Mesenchymal stem cell (in vitro differentiated cells and primary cell): Measurements from ENCODE around the gene GATAD2B.

ENCODE experiments used
- DNase-seq: peaks from one replicate; pipeline ENCODE4 v3.0.0-alpha.2; 2013
- H2AFZ ChIP-seq: one replicate; pipeline ENCODE4 v1.6.1; 2013; ENCODE audit warnings: low read depth, mild to moderate bottlenecking, control low read depth, inconsistent platforms, low read length, moderate library complexity
- H2AK5ac ChIP-seq: 2 replicates; pipeline ENCODE4 v1.6.1; 2013; ENCODE audit warnings: low read length, moderate library complexity, mild to moderate bottlenecking, inconsistent platforms; ENCODE audit not compliant: severe bottlenecking
- H2BK120ac ChIP-seq: one replicate; pipeline ENCODE4 v1.6.1; 2013; ENCODE audit warnings: low read depth, mild to moderate bottlenecking, inconsistent platforms, low read length, moderate library complexity
- H2BK12ac ChIP-seq, 2 experiments: one replicate each; pipeline ENCODE4 v1.6.1; 2013; ENCODE audit warnings: inconsistent platforms in 2 of 2, low read length in 2 of 2, mild to moderate bottlenecking in 2 of 2, moderate library complexity in 2 of 2, control low read depth in 1 of 2
- H2BK15ac ChIP-seq: one replicate; pipeline ENCODE4 v1.6.1; 2013; ENCODE audit warnings: mild to moderate bottlenecking, low read depth, inconsistent platforms; ENCODE audit not compliant: poor library complexity, severe bottlenecking
- H2BK5ac ChIP-seq: 2 replicates; pipeline ENCODE4 v1.6.1; 2013; ENCODE audit warnings: low read depth, mild to moderate bottlenecking, low read length, control low read depth, inconsistent platforms; ENCODE audit not compliant: poor library complexity, severe bottlenecking
- H3K14ac ChIP-seq, 2 experiments: one replicate each; pipeline ENCODE4 v1.6.1; 2013; ENCODE audit warnings: inconsistent platforms in 2 of 2, low read length in 2 of 2, control low read depth in 1 of 2, mild to moderate bottlenecking in 1 of 2, moderate library complexity in 1 of 2
- H3K18ac ChIP-seq, 2 experiments: one replicate each; pipeline ENCODE4 v1.6.1; 2013; ENCODE audit warnings: inconsistent platforms in 2 of 2, low read length in 2 of 2, control low read depth in 1 of 2, low read depth in 1 of 2, mild to moderate bottlenecking in 1 of 2
- H3K23ac ChIP-seq, 2 experiments: one replicate each; pipeline ENCODE4 v1.6.1; 2013; ENCODE audit warnings: inconsistent platforms in 2 of 2, low read length in 2 of 2, mild to moderate bottlenecking in 2 of 2, moderate library complexity in 2 of 2, control low read depth in 1 of 2
- H3K27ac ChIP-seq: 2 replicates; pipeline ENCODE4 v1.5.1; 2013; ENCODE audit warnings: mild to moderate bottlenecking, moderate library complexity, low read length, control low read depth, inconsistent platforms; ENCODE audit not compliant: poor library complexity, severe bottlenecking
- H3K27me3 ChIP-seq, 2 experiments: 2 replicates each; pipeline versions ENCODE4 v1.6.1 to v1.7.0; 2013; ENCODE audit warnings: low read length in 2 of 2, mild to moderate bottlenecking in 2 of 2, moderate library complexity in 2 of 2, control low read depth in 1 of 2, inconsistent platforms in 1 of 2; ENCODE audit not compliant: control insufficient read depth in 1 of 2, insufficient read depth in 1 of 2
- H3K36me3 ChIP-seq, 2 experiments: 2 replicates each; pipeline versions ENCODE4 v1.6.1 to v1.7.0; 2013; ENCODE audit warnings: low read length in 2 of 2, control low read depth in 1 of 2, inconsistent platforms in 1 of 2, low read depth in 1 of 2, mild to moderate bottlenecking in 1 of 2; ENCODE audit not compliant: insufficient read depth in 2 of 2, control insufficient read depth in 1 of 2
- H3K4ac ChIP-seq, 2 experiments: one replicate each; pipeline ENCODE4 v1.6.1; 2013; ENCODE audit warnings: inconsistent platforms in 2 of 2, low read length in 2 of 2, mild to moderate bottlenecking in 2 of 2, moderate library complexity in 2 of 2, control low read depth in 1 of 2, low read depth in 1 of 2
- H3K4me1 ChIP-seq: 2 replicates; pipeline ENCODE4 v1.6.1; 2013; ENCODE audit warnings: low read depth, low read length, control low read depth; ENCODE audit not compliant: control insufficient read depth, insufficient read depth
- H3K4me2 ChIP-seq: 2 replicates; pipeline ENCODE4 v1.6.1; 2013; ENCODE audit warnings: low read length, mild to moderate bottlenecking, inconsistent platforms; ENCODE audit not compliant: poor library complexity, severe bottlenecking
- H3K4me3 ChIP-seq, 2 experiments: 2 replicates each; pipeline versions ENCODE4 v1.5.1 to v1.7.0; 2013; ENCODE audit warnings: low read length in 2 of 2, mild to moderate bottlenecking in 2 of 2, control low read depth in 1 of 2, low read depth in 1 of 2; ENCODE audit not compliant: insufficient read depth in 1 of 2
- H3K79me1 ChIP-seq: replicated peaks from 2 replicates; pipeline ENCODE4 v1.6.1; 2013; ENCODE audit warnings: mild to moderate bottlenecking, control low read depth, low read length, inconsistent platforms; ENCODE audit not compliant: poor library complexity, severe bottlenecking
- H3K9ac ChIP-seq: 2 replicates; pipeline ENCODE4 v1.7.0; 2013; ENCODE audit warnings: mild to moderate bottlenecking, low read length, moderate library complexity
- H3K9me3 ChIP-seq: 2 replicates; pipeline ENCODE4 v1.7.0; 2013; ENCODE audit warnings: mild to moderate bottlenecking, low read length; ENCODE audit not compliant: control insufficient read depth
- H4K8ac ChIP-seq: one replicate; pipeline ENCODE4 v1.6.1; 2013; ENCODE audit warnings: inconsistent platforms, mild to moderate bottlenecking, low read length, moderate library complexity
- H4K91ac ChIP-seq: one replicate; pipeline ENCODE4 v1.6.1; 2013; ENCODE audit warnings: mild to moderate bottlenecking, low read length, inconsistent platforms
- WGBS: methylation state at CpG from one replicate; pipeline ENCODE4 v1.1.7; 2013; ENCODE audit warnings: mixed read lengths; 5-methylcytosine and 5-hydroxymethylcytosine counted together

The GATAD2B gene

GRCh38 chr1:153926405-153926804 is 3.6 kb upstream of the GATAD2B start:
- H2BK5ac ChIP-seq, result no peak overlapping the region
- no peak overlapping the region for H4K8ac ChIP-seq
- no peak overlapping the region for H2BK12ac ChIP-seq
- H2AK5ac ChIP-seq, result no peak overlapping the region
- H3K9me3 ChIP-seq, result no peaks in the 10 kb centered on the region
- peaks cover 5% of the 10 kb centered on the region for H3K4me1 ChIP-seq
- H3K18ac ChIP-seq, result no peak overlapping the region
- peak overlapping the region; percentile 21 for H2BK15ac ChIP-seq
- no peaks in the 10 kb centered on the region for H3K27me3 ChIP-seq
- no peak for DNase-seq
- peaks cover 16 to 22% of the 10 kb centered on the region in 2 experiments for H3K36me3 ChIP-seq
- 92% methylated on average over 4 of the region's 4 CpGs for WGBS
- no peak overlapping the region for H3K27ac ChIP-seq
- H3K23ac ChIP-seq, result no peak overlapping the region
- no peak overlapping the region for H2AFZ ChIP-seq
- no peak overlapping the region for H4K91ac ChIP-seq
- H3K9ac ChIP-seq, result no peak overlapping the region
- H3K79me1 ChIP-seq, result no peaks in the 10 kb centered on the region
- H2BK120ac ChIP-seq, result no peak overlapping the region
- no peak overlapping the region for H3K4me3 ChIP-seq
- no peak overlapping the region for H3K4ac ChIP-seq
- no peak overlapping the region for H3K14ac ChIP-seq
- no peak overlapping the region for H3K4me2 ChIP-seq

DNA sequence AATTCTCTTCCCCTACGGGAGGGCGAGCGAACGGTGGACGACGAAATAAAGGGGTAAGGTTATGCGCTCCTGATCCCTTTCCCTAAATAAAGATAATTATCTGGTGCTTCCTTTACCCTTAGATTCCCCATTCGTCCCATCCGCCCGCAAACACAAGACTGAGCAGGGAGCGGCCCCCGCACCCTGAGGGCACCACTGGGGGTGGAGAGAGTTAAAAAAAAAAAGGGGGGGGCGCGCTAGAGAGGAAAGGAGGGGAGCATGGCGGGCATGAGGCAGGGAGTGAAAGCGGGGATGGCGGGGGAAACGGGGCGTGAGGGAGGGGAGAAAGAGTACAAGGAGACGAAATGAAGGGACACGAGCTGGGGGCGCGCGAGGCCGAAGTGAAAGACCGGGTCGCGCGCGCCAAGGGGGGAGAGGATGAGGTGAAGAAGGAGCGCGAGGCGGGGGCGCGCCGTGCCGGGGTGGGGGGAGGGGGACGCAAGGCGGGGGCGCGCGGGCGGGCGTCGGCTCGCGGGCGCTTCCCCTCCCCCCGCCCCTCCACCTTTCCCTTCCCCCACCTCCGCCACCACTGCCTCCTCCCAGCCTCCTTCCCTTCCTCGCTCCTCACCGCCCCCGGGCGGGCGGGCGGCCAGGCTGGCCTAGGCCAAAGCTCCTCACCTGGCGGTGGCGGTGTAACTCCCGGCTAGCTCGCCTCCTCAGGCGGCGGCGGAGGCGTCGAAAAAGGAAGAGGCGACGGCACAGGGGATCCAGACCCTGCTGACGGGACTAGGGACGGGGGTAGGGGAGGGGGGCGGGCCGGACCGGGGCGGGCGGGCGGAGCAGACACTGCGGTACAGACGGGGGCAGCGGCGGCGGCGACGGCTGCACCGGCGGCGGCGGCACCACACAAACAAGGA is 448 bp downstream of the GATAD2B start:
- Histone ChIP-seq H2AFZ (peak overlapping the region; percentile 94), H2AK5ac (no peak overlapping the region), H4K8ac (no peak overlapping the region), H3K27ac (peak overlapping the region; percentile 44), H3K79me1 (no peaks in the 10 kb centered on the region), H3K4me3 (peak overlapping the region; percentile 95 to 97), H3K9ac (peak overlapping the region; percentile 90), H3K36me3 (peaks cover 0 to 4% of the 10 kb centered on the region in 2 experiments), H2BK12ac (peak overlapping the region in 1 of 2 experiments; percentile 83), H2BK15ac (peak overlapping the region; percentile 88), H3K4me2 (peak overlapping the region; percentile 62), H2BK5ac (no peak overlapping the region), H3K18ac (peak overlapping the region; percentile 56 to 99), H3K4ac (peak overlapping the region; percentile 79 to 94), H3K27me3 (no peaks in the 10 kb centered on the region), H3K23ac (peak overlapping the region in 1 of 2 experiments; percentile 97), H3K9me3 (no peaks in the 10 kb centered on the region), H2BK120ac (peak overlapping the region; percentile 65), H3K14ac (peak overlapping the region in 1 of 2 experiments; percentile 97), H3K4me1 (peaks cover 7% of the 10 kb centered on the region), H4K91ac (peak overlapping the region; percentile 83)
- DNase-seq, result peak; percentile 14
- 0% methylated on average over 21 of the region's 86 CpGs for WGBS

GRCh38 chr1:153921803-153922075 is 1.0 kb downstream of the GATAD2B start:
- Histone ChIP-seq H2AFZ (no peak overlapping the region), H4K8ac (no peak overlapping the region), H3K9me3 (no peaks in the 10 kb centered on the region), H3K14ac (peak overlapping the region in 1 of 2 experiments; percentile 68), H3K27me3 (no peaks in the 10 kb centered on the region), H2BK5ac (no peak overlapping the region), H3K79me1 (no peaks in the 10 kb centered on the region), H3K18ac (peak overlapping the region in 1 of 2 experiments; percentile 89), H2BK120ac (no peak overlapping the region), H3K23ac (peak overlapping the region in 1 of 2 experiments; percentile 80), H3K9ac (peak overlapping the region; percentile 90), H3K4ac (peak overlapping the region in 1 of 2 experiments; percentile 50), H3K4me1 (peaks cover 7% of the 10 kb centered on the region), H2BK12ac (peak overlapping the region in 1 of 2 experiments; percentile 18), H3K36me3 (peaks cover 0 to 4% of the 10 kb centered on the region in 2 experiments), H2AK5ac (no peak overlapping the region), H3K27ac (no peak overlapping the region), H3K4me3 (peak overlapping the region; percentile 95 to 97), H3K4me2 (peak overlapping the region; percentile 62), H2BK15ac (no peak overlapping the region), H4K91ac (no peak overlapping the region)
- 3% methylated on average over 10 of the region's 10 CpGs for WGBS
- DNase-seq, result peak; percentile 37

DNA sequence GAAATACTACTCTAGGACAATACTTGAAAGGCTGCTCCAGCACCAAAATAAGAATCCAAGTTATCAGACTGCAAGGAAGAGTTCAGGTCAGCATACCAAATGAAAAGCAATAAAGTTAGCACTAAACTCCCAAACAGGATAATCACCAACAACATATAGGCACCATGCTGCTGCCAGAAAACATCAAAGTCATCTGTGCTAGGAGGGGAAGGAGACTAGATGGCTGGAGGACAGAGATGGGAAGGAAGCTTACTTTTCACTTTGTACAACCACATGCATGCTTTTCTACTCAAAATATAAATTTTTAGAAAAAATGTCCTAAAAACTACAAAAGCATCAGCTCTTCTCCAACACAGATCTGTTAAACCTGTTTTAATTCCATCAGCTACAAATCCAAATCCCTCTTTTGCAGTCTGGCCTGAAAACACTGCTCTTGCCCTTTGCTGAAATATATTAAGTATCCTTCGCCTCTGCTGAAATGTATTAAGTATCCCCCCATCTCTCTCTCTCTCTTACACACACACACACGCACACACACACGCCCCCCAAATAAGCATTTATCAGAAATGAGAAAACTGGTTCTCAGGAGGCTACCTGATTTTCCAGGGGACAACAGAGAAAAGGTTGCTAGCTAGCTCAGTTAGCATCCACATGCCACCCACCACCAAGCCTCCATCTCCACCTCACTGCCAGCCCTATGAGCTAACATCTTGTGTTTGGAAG is 1.5 kb downstream of the GATAD2B start:
- no peak overlapping the region for H2BK5ac ChIP-seq
- H3K14ac ChIP-seq, result peak overlapping the region in 1 of 2 experiments; percentile 68
- no peak overlapping the region for H2BK120ac ChIP-seq
- no peak overlapping the region for H3K27ac ChIP-seq
- no peak overlapping the region for H2BK12ac ChIP-seq
- H3K27me3 ChIP-seq, result no peaks in the 10 kb centered on the region
- peak overlapping the region; percentile 95 to 97 for H3K4me3 ChIP-seq
- peak overlapping the region in 1 of 2 experiments; percentile 50 for H3K4ac ChIP-seq
- DNase-seq, result peak; percentile 17
- H4K8ac ChIP-seq, result no peak overlapping the region
- peaks cover 0 to 4% of the 10 kb centered on the region in 2 experiments for H3K36me3 ChIP-seq
- H3K9me3 ChIP-seq, result no peaks in the 10 kb centered on the region
- no peak overlapping the region for H2AFZ ChIP-seq
- no peak overlapping the region for H4K91ac ChIP-seq
- H3K18ac ChIP-seq, result peak overlapping the region in 1 of 2 experiments; percentile 56
- peak overlapping the region; percentile 90 for H3K9ac ChIP-seq
- WGBS, result 20% methylated on average over 3 of the region's 3 CpGs
- peak overlapping the region; percentile 62 for H3K4me2 ChIP-seq
- H2AK5ac ChIP-seq, result no peak overlapping the region
- peaks cover 7% of the 10 kb centered on the region for H3K4me1 ChIP-seq
- H2BK15ac ChIP-seq, result no peak overlapping the region
- H3K79me1 ChIP-seq, result no peaks in the 10 kb centered on the region
- no peak overlapping the region for H3K23ac ChIP-seq
